Measurements from ENCODE around the gene UBE2G2. TPM values are rescaled to one million over a fixed set of nuclear protein-coding genes. Genes with fewer than 3 reads are reported as not detected.

The UBE2G2 gene
- total RNA-seq, 2 experiments from 2014 or later: 87.6 to 96.0 TPM

- H3K9me3 Mint-ChIP-seq: no peaks in the 10 kb centered on the region
- intact Hi-C loops (cut with micrococcal nuclease): no loop called here
- CTCF ChIA-PET: no interaction called here
Observed at GRCh38 chr21:44844256-44844655, 42.6 kb upstream of the UBE2G2 start.

GRCh38 chr21:44842721-44843445 is 41.3 kb upstream of the UBE2G2 start:
- H3K9me3 Mint-ChIP-seq: no peaks in the 10 kb centered on the region
- ChIA-PET CTCF (interaction anchor here (0.6 kb wide), 1 partner anchor 349 kb away, joined by 3 read pairs; no protein-coding TSS in a partner anchor), POLR2A (interaction anchor here (0.8 kb wide), 1 partner anchor 61 kb away, joined by 3 read pairs; no protein-coding TSS in a partner anchor)
- no peaks in the 10 kb centered on the region for H3K36me3 Mint-ChIP-seq
- H3K27me3 Mint-ChIP-seq: no peaks in the 10 kb centered on the region
- no peak for DNase-seq
- H3K27ac Mint-ChIP-seq: no peak overlapping the region
- H3K4me3 Mint-ChIP-seq: no peak overlapping the region
- H3K4me1 Mint-ChIP-seq (ENCODE audit: low read depth): peaks cover 13% of the 10 kb centered on the region
- intact Hi-C loops (cut with micrococcal nuclease): no loop called here

More at GRCh38 chr21:44844256-44844655, 42.6 kb upstream of the UBE2G2 start:
- Mint-ChIP-seq H3K27ac (no peak overlapping the region), H3K4me3 (no peak overlapping the region), H3K36me3 (peaks cover 3% of the 10 kb centered on the region), H3K27me3 (no peaks in the 10 kb centered on the region), H3K4me1 (ENCODE audit: low read depth) (peaks cover 13% of the 10 kb centered on the region)
- POLR2A ChIA-PET: no interaction called here
- DNase-seq: no peak

DNA sequence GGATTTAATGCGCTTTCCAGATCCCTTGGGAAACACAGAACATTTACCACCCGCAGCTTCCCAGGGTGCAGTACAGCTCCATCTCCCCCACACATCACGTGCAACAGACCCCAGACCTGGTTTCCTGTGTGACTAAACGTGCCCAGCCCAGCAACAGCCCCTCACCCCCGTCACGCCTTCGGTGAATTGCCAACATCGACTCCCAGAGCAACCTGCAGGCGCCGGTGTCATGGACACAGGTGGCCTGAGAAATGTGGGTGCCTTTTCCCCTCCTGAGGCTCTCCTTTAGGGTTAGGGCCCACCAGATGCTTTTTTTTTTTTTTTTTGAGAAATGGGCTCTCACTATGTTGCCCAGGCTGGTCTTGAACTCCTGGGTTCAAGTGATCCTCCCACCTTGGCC is 40.5 kb upstream of the UBE2G2 start:
- no peak overlapping the region for H3K27ac Mint-ChIP-seq
- ChIA-PET POLR2A (no interaction called here), CTCF (no interaction called here)

DNA sequence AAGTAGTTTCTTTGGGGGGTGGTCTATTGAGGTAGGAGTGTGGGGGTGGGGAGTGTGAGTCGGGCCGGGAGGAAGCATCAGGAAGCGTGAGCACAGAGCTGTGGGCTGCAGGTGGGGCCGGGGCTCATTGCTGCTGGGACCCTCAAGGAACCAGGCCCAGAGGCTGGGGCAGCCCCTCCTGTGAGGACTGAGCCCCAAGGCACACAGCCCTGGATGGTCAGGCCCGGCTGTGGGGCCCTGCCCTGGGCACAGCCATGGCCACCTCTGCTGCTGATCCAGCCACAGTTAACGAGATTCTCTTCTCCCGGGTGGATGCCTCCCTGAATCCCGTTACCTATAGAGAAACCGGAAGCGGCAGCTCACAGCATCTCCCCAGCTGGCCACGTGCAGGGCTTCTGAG is 39.2 kb upstream of the UBE2G2 start:
- ChIA-PET CTCF (no interaction called here), POLR2A (no interaction called here)
- Mint-ChIP-seq H3K27ac (no peak overlapping the region), H3K4me3 (no peak overlapping the region), H3K4me1 (ENCODE audit: low read depth) (peaks cover 4% of the 10 kb centered on the region), H3K9me3 (no peaks in the 10 kb centered on the region), H3K27me3 (no peaks in the 10 kb centered on the region), H3K36me3 (no peaks in the 10 kb centered on the region)
- intact Hi-C loops (cut with micrococcal nuclease): no loop called here
- DNase-seq: no peak

More for the DNA sequence above, 40.5 kb upstream of the UBE2G2 start:
- Mint-ChIP-seq H3K4me1 (ENCODE audit: low read depth) (peaks cover 13% of the 10 kb centered on the region), H3K36me3 (no peaks in the 10 kb centered on the region), H3K27me3 (no peaks in the 10 kb centered on the region), H3K9me3 (no peaks in the 10 kb centered on the region), H3K4me3 (no peak overlapping the region)
- no peak for DNase-seq
- intact Hi-C loops (cut with micrococcal nuclease): no loop called here

GRCh38 chr21:44838951-44839350 is 37.3 kb upstream of the UBE2G2 start:
- Mint-ChIP-seq H3K27ac (no peak overlapping the region), H3K9me3 (no peaks in the 10 kb centered on the region), H3K27me3 (no peaks in the 10 kb centered on the region), H3K4me1 (ENCODE audit: low read depth) (no peaks in the 10 kb centered on the region), H3K36me3 (no peaks in the 10 kb centered on the region), H3K4me3 (no peak overlapping the region)
- ChIA-PET POLR2A (no interaction called here), CTCF (no interaction called here)
- no peak for DNase-seq
- intact Hi-C loops (cut with micrococcal nuclease): no loop called here

DNA sequence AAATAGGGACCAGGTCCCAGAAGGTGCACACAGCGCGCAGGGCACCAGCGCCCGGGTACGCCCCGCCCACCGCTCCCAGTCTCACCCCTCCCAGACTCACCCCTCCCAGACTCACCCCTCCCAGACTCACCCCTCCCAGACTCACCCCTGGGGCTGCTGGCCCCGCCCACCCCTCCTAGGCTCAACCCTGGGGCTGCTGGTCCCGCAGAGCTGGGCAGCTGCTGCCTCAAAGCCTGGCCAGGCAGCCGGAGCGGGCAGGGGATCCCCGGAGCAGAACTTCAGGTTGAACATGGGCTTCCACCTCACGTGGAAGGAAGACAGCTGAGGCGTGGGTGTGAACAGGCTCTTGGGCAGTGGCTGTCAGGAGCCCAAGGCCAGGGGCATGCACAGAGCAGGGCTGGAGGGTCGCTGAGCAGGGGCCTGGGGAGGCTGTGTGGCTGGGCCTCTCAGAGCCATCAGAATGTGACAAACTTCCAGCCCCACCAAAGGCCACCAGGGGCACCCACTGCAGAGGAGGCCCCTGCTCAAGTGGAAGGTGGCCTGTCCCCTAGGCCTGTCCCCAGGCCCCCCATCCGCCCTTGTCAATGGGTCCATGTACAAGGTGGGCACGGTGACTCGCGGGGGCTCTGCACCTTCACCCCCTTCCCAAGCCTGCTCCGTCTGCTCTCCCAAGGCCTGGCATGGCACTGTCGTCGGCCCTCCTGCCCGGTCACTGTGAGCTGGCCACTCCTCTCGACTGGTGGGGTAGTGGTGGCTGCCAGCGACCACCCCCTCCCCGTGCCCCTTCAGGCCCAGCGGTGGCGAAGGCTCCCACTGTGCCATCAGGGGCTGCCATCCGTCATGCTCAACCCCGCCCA is 36.6 kb upstream of the UBE2G2 start:
- Mint-ChIP-seq H3K27ac (no peak overlapping the region), H3K4me3 (no peak overlapping the region), H3K9me3 (no peaks in the 10 kb centered on the region), H3K4me1 (ENCODE audit: low read depth) (no peaks in the 10 kb centered on the region), H3K36me3 (no peaks in the 10 kb centered on the region), H3K27me3 (no peaks in the 10 kb centered on the region)
- ChIA-PET CTCF (no interaction called here), POLR2A (no interaction called here)
- no peak for DNase-seq
- intact Hi-C loops (cut with micrococcal nuclease): no loop called here

DNA sequence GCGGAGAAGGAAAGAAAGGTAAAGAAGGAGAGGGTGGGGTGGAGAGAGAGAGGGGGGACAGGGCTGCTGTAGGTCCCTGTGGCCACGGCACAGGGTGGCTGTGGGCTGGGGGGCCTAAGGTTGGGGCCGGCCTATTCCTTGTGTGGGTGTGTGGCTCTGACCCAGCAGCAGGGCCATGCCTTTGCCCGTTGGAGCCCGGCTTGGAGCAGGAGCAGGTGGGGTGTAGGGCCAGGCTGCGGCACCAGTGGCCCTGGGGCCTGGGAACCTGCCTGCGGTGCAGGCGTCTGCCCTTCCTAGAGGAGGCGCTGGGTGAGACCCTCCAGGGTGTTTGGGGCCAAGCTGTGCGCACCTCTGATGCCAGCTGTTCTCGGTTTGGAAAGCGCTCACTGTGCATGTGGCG is 35.9 kb upstream of the UBE2G2 start:
- no peak for DNase-seq
- intact Hi-C loops (cut with micrococcal nuclease): no loop called here
- no peaks in the 10 kb centered on the region for H3K36me3 Mint-ChIP-seq
- no peaks in the 10 kb centered on the region for H3K4me1 Mint-ChIP-seq (ENCODE audit: low read depth)
- no peak overlapping the region for H3K27ac Mint-ChIP-seq
- no peaks in the 10 kb centered on the region for H3K9me3 Mint-ChIP-seq
- ChIA-PET CTCF (no interaction called here), POLR2A (no interaction called here)
- H3K4me3 Mint-ChIP-seq: no peak overlapping the region
- no peaks in the 10 kb centered on the region for H3K27me3 Mint-ChIP-seq

- intact Hi-C loops (cut with micrococcal nuclease): no loop called here
- ChIA-PET CTCF (no interaction called here), POLR2A (no interaction called here)
- Mint-ChIP-seq H3K27me3 (no peaks in the 10 kb centered on the region), H3K4me3 (no peak overlapping the region), H3K36me3 (no peaks in the 10 kb centered on the region), H3K4me1 (ENCODE audit: low read depth) (no peaks in the 10 kb centered on the region), H3K27ac (no peak overlapping the region), H3K9me3 (no peaks in the 10 kb centered on the region)
- DNase-seq: no peak
Observed at GRCh38 chr21:44836666-44837471, 35.2 kb upstream of the UBE2G2 start.

DNA sequence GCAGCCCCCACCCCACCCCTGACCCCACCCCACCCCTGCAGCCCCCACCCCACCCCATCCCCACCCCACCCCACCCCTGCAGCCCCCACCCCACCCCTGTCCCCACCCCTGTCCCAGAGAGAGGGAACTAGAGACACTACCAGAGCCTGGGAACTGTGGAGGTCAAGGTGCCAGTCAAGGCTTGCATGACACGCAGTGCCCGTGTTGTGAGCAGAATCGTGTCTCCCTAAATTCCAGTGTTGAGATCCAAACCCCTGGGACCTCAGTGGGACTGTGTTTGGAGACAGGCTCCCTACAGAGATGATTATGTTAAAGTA is 34.7 kb upstream of the UBE2G2 start:
- Mint-ChIP-seq H3K27me3 (no peaks in the 10 kb centered on the region), H3K36me3 (no peaks in the 10 kb centered on the region), H3K27ac (no peak overlapping the region), H3K4me3 (no peak overlapping the region), H3K4me1 (ENCODE audit: low read depth) (peaks cover 2% of the 10 kb centered on the region), H3K9me3 (no peaks in the 10 kb centered on the region)
- POLR2A ChIA-PET: no interaction called here
- DNase-seq: no peak
- intact Hi-C loops (cut with micrococcal nuclease): no loop called here
- CTCF ChIA-PET: no interaction called here

- Mint-ChIP-seq H3K36me3 (no peaks in the 10 kb centered on the region), H3K27ac (no peak overlapping the region), H3K9me3 (no peaks in the 10 kb centered on the region), H3K27me3 (no peaks in the 10 kb centered on the region), H3K4me1 (ENCODE audit: low read depth) (peaks cover 6% of the 10 kb centered on the region), H3K4me3 (no peak overlapping the region)
- intact Hi-C loops (cut with micrococcal nuclease): no loop called here
- no peak for DNase-seq
- CTCF ChIA-PET: no interaction called here
- POLR2A ChIA-PET: no interaction called here
Observed at GRCh38 chr21:44835647-44835973, 34.0 kb upstream of the UBE2G2 start.

GRCh38 chr21:44834951-44835646 is 33.5 kb upstream of the UBE2G2 start:
- peaks cover 9% of the 10 kb centered on the region for H3K4me1 Mint-ChIP-seq (ENCODE audit: low read depth)
- intact Hi-C loops (cut with micrococcal nuclease): no loop called here
- CTCF ChIA-PET: no interaction called here
- no peak for DNase-seq
- H3K36me3 Mint-ChIP-seq: no peaks in the 10 kb centered on the region
- no peak overlapping the region for H3K4me3 Mint-ChIP-seq
- POLR2A ChIA-PET: no interaction called here
- H3K27me3 Mint-ChIP-seq: no peaks in the 10 kb centered on the region
- H3K27ac Mint-ChIP-seq: no peak overlapping the region
- no peaks in the 10 kb centered on the region for H3K9me3 Mint-ChIP-seq

DNA sequence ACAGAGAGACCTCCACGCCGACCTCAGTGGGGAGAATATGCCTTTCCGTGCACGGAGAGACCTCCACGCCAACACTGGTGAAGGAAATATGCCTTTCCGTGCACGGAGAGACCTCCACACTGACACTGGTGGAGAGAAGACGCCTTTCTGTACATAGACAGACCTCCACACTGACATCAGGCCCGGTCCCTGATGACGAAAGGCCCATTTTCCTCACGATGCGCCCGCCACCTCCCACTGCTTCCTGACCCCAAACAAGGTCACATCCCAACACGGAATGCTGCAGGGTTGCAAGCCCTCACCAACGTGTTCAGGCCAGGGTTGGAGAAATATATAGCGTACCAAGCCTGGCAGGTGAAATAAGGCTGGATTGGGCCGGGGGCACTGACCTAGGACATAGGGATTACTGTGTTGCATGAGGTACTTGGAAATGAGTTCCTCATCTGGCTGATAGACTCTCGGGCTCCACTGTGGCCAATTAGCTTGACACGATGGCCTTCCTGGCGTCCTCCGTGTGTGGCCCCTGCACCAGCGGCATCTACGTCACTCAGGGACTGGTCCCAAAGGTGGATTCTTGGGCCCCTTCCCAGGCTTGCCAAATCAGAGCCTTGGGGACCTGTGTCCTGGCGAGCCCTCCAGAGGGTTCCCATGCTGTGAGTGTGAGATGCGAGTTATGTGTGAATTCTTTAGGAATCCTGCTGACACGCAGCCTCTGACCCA is 32.8 kb upstream of the UBE2G2 start:
- intact Hi-C loops (cut with micrococcal nuclease): no loop called here
- CTCF ChIA-PET: no interaction called here
- no peak overlapping the region for H3K4me3 Mint-ChIP-seq
- no peaks in the 10 kb centered on the region for H3K9me3 Mint-ChIP-seq
- H3K4me1 Mint-ChIP-seq (ENCODE audit: low read depth): peaks cover 16% of the 10 kb centered on the region
- H3K27me3 Mint-ChIP-seq: no peaks in the 10 kb centered on the region
- no peaks in the 10 kb centered on the region for H3K36me3 Mint-ChIP-seq
- no peak overlapping the region for H3K27ac Mint-ChIP-seq
- POLR2A ChIA-PET: no interaction called here
- no peak for DNase-seq
